PC-3 (cell line): ENCODE results near the gene PLEKHG3. TPM values are rescaled to one million over a fixed set of nuclear protein-coding genes. Genes with fewer than 3 reads are reported as not detected.

Source experiments
- ATAC-seq: fragments of 200-7000 bp; cut with Tn5 transposase; 2 replicates; pipeline ENCODE4 v1.9.1; 2020; ENCODE audit warnings: mild to moderate bottlenecking, moderate library complexity
- BruUV-seq: library from RNA; stranded (reverse); fragments of 400-500 nt; replicated peaks from 2 replicates; lab custom pipeline; 2021; lab: Mats Ljungman, UMichigan
- CTCF ChIA-PET: fragments of 300-600 bp; sonication (Branson Sonifier 250); formaldehyde crosslinking; loops from one replicate; lab custom pipeline; 2022; ENCODE audit warnings: antibody characterized with exemption; lab: Charles Lee
- POLR2A ChIA-PET: fragments of 300-600 bp; sonication (Branson Sonifier 250); formaldehyde crosslinking; loops from one replicate; lab custom pipeline; 2022; ENCODE audit warnings: antibody characterized with exemption; ENCODE audit not compliant: unreplicated experiment; lab: Charles Lee
- DNase-seq: peaks from one replicate; pipeline ENCODE4 v3.0.0-alpha.2; 2015
- H2AFZ ChIP-seq: fragments of 300-600 bp; sonication (generic); 2 replicates; pipeline ENCODE4 v1.6.0; 2016; ENCODE audit warnings: antibody characterized with exemption, low read length
- H3F3A ChIP-seq: fragments of 300-600 bp; sonication (generic); one replicate; pipeline ENCODE4 v1.6.0; 2017; ENCODE audit warnings: antibody characterized with exemption, low read length, control low read depth, mild to moderate bottlenecking; ENCODE audit not compliant: unreplicated experiment
- H3K27ac ChIP-seq: fragments of 300-600 bp; sonication (generic); 2 replicates; pipeline ENCODE4 v1.5.1; 2016; ENCODE audit warnings: mild to moderate bottlenecking, low read length
- H3K27me3 ChIP-seq: fragments of 300-600 bp; sonication (generic); 2 replicates; pipeline ENCODE4 v1.6.1; 2016; ENCODE audit warnings: low read length, mixed read lengths
- H3K36me3 ChIP-seq: fragments of 300-600 bp; sonication (generic); 2 replicates; pipeline ENCODE4 v1.6.1; 2016; ENCODE audit warnings: low read depth, mixed run types, low read length, mixed read lengths
- H3K4me1 ChIP-seq: fragments of 300-600 bp; sonication (generic); 2 replicates; pipeline ENCODE4 v1.5.1; 2016; ENCODE audit warnings: low read length; ENCODE audit not compliant: insufficient read depth
- H3K4me2 ChIP-seq: fragments of 300-600 bp; sonication (generic); 2 replicates; pipeline ENCODE4 v1.6.0; 2016; ENCODE audit warnings: low read length
- H3K4me3 ChIP-seq: fragments of 300-600 bp; sonication (generic); 2 replicates; pipeline ENCODE4 v1.5.1; 2016; ENCODE audit warnings: mild to moderate bottlenecking, low read length, mixed read lengths
- H3K79me2 ChIP-seq: fragments of 300-600 bp; sonication (generic); 2 replicates; pipeline ENCODE4 v1.6.1; 2017; ENCODE audit warnings: low read length, mixed read lengths
- H3K9ac ChIP-seq: fragments of 300-600 bp; sonication (generic); 2 replicates; pipeline ENCODE4 v1.6.0; 2016; ENCODE audit warnings: mild to moderate bottlenecking, low read length
- H3K9me2 ChIP-seq: fragments of 300-600 bp; sonication (generic); replicated peaks from 2 replicates; pipeline ENCODE4 v1.6.1; 2016; ENCODE audit warnings: mixed run types, low read length, mixed read lengths
- H3K9me3 ChIP-seq: fragments of 300-600 bp; sonication (generic); 2 replicates; pipeline ENCODE4 v1.6.1; 2016; ENCODE audit warnings: low read length, mixed read lengths
- H4K20me1 ChIP-seq: fragments of 300-600 bp; sonication (generic); 2 replicates; pipeline ENCODE4 v1.6.1; 2016; ENCODE audit warnings: low read length, mixed read lengths
- EZH2 ChIP-seq: fragments of 300-600 bp; sonication (generic); IDR thresholded peaks from one replicate; pipeline ENCODE4 v1.6.1; 2017; ENCODE audit warnings: antibody characterized with exemption, mild to moderate bottlenecking, low read length; ENCODE audit not compliant: unreplicated experiment
- EZH2phosphoT487 ChIP-seq: fragments of 300-600 bp; sonication (generic); IDR thresholded peaks from 2 replicates; pipeline ENCODE4 v1.6.1; 2018; ENCODE audit warnings: mild to moderate bottlenecking, antibody characterized with exemption, low read length, borderline replicate concordance
- intact Hi-C: fragments of 100-400 bp; cut with micrococcal nuclease; formaldehyde crosslinking; loops from 2 replicates; pipeline ENCODE4 v1.9.0; 2023
- total RNA-seq: library from RNA; depleted of rRNA; stranded (reverse); fragments of >200 nt; gene quantifications from 2 replicates; pipeline ENCODE4 v1.2.3, GENCODE V29; 2014
- TF ChIP-seq, protein P1 (sequence below): fragments of 300-600 bp; sonication (generic); conservative IDR thresholded peaks from 2 replicates; pipeline ENCODE4 v1.5.1; 2017; ENCODE audit warnings: antibody characterized with exemption, low read depth, mild to moderate bottlenecking, low read length

Gene PLEKHG3
- total RNA-seq, 1 experiment from 2014 or later, result 49.6 TPM

DNA sequence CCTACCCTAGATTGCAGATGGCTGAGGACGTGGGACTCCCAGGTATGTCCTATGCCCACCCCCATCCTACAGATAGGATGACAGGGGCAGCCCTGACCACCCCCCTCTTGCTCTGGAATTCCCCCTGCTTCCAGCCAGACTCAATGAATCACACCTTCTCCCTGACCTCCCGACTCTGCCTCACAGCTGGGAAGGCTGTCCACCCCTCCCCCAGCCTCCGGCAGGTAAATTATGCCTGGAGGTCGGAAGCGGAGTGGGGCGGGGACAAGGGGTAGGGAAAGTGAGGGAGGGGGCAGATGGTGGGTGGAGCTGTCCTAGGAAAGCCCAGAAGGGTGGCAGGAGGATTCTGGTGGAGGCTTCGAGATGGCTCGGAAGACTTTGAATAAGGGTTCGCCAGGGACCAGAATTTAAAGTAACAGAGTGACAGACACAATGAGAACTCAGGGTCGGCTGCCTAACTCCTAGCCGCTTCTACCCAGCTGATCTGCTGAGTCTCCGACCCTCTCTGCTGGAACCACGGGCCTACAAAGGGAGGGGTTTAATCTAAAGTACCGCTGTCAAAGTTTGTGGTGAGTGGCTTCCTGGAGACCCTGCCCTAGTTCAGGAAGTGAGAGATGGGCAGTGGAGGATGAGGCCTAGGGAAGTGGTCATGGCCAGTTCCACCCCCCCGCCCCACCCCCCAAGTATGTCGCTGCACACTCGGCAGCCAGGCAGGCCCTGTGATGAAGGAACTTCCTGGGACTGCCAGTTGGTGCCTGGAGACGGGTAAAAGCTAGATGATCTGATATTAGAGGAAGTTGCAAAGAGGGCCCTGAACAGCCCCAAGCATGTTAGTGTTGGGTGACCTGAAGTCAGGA lies 4.2 kb downstream of the PLEKHG3 start:
- H3K36me3 ChIP-seq, result peaks cover 2% of the 10 kb centered on the region
- ATAC-seq, result peak; percentile 8
- peaks cover 3% of the 10 kb centered on the region for H3F3A ChIP-seq
- BruUV-seq, result no TSS peak
- H3K4me2 ChIP-seq, result peak overlapping the region; percentile 95
- H3K4me3 ChIP-seq, result peak overlapping the region; percentile 24; the same call in 1 of the 2 replicates
- DNase-seq, result peak; percentile 80
- intact Hi-C loops, result loop anchor here (1.0 kb wide), 1 partner anchor 12 kb away; no protein-coding TSS in a partner anchor
- H3K9ac ChIP-seq, result peak overlapping the region; percentile 36
- ChIA-PET POLR2A (interaction anchor here (0.7 kb wide), 2 partner anchors 41 to 54 kb away, joined by 3 to 12 read pairs; no protein-coding TSS in a partner anchor), CTCF (interaction anchor here (0.7 to 1.0 kb wide), 3 partner anchors 10 to 56 kb away, joined by 3 to 6 read pairs (median 3); no protein-coding TSS in a partner anchor)
- H4K20me1 ChIP-seq, result peaks cover 22% of the 10 kb centered on the region; the same call in 1 of the 2 replicates
- peaks cover 90% of the 10 kb centered on the region for H3K79me2 ChIP-seq
- H3K9me2 ChIP-seq, result no peaks in the 10 kb centered on the region
- peaks cover 47% of the 10 kb centered on the region for H3K4me1 ChIP-seq
- TF ChIP-seq EZH2phosphoT487, result no peak
- TF ChIP-seq, protein P1, sequence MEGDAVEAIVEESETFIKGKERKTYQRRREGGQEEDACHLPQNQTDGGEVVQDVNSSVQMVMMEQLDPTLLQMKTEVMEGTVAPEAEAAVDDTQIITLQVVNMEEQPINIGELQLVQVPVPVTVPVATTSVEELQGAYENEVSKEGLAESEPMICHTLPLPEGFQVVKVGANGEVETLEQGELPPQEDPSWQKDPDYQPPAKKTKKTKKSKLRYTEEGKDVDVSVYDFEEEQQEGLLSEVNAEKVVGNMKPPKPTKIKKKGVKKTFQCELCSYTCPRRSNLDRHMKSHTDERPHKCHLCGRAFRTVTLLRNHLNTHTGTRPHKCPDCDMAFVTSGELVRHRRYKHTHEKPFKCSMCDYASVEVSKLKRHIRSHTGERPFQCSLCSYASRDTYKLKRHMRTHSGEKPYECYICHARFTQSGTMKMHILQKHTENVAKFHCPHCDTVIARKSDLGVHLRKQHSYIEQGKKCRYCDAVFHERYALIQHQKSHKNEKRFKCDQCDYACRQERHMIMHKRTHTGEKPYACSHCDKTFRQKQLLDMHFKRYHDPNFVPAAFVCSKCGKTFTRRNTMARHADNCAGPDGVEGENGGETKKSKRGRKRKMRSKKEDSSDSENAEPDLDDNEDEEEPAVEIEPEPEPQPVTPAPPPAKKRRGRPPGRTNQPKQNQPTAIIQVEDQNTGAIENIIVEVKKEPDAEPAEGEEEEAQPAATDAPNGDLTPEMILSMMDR, result 0 out of 2 replicates have a peak, but pooled peaks have one; percentile 8
- H3K27me3 ChIP-seq, result no peaks in the 10 kb centered on the region
- H3K27ac ChIP-seq, result peak overlapping the region; percentile 74
- H2AFZ ChIP-seq, result no peak overlapping the region
- no peaks in the 10 kb centered on the region for H3K9me3 ChIP-seq

DNA sequence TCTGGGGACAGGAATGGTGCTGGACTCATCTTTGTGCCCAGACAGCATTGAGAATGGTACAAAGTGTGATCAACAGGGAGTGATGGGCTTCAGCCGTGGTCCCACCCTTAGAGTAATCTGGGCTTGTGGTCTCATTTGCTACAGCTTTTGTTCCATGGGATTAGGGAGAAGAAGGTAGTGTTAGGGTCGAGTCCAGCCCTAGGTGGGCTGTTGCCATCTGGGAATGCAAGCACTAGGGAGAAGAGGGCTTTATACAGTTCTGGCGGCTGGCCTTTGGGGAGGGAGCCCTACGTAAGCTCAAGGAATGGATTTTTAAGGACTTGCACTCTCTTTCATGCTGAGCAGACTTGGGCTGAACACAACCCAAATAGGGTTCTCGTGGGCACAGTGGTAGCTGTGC lies 4.9 kb downstream of the PLEKHG3 start:
- intact Hi-C loops, result no loop called here
- Histone ChIP-seq H3K4me1 (peaks cover 41% of the 10 kb centered on the region), H2AFZ (no peak overlapping the region), H3K9ac (no peak overlapping the region), H3K4me2 (peak overlapping the region; percentile 95), H3K4me3 (no peak overlapping the region), H3K27me3 (no peaks in the 10 kb centered on the region), H3K79me2 (peaks cover 98% of the 10 kb centered on the region), H3K9me2 (no peaks in the 10 kb centered on the region), H3K27ac (peak overlapping the region; percentile 74; the same call in 1 of the 2 replicates), H3K36me3 (peaks cover 4% of the 10 kb centered on the region), H4K20me1 (peaks cover 22% of the 10 kb centered on the region; the same call in 1 of the 2 replicates), H3F3A (peaks cover 3% of the 10 kb centered on the region), H3K9me3 (no peaks in the 10 kb centered on the region)
- TF ChIP-seq, protein P1, result no peak
- TF ChIP-seq EZH2phosphoT487 (no peak), EZH2 (no peak)
- DNase-seq, result no peak
- ATAC-seq, result no peak
- CTCF ChIA-PET, result interaction anchor here (0.7 kb wide), 1 partner anchor 16 kb away, joined by 6 read pairs; no protein-coding TSS in a partner anchor
- no TSS peak for BruUV-seq
- POLR2A ChIA-PET, result interaction anchor here (0.7 kb wide), 1 partner anchor 41 kb away, joined by 12 read pairs; no protein-coding TSS in a partner anchor
